ENCODE data around the gene PCSK6.

DNA sequence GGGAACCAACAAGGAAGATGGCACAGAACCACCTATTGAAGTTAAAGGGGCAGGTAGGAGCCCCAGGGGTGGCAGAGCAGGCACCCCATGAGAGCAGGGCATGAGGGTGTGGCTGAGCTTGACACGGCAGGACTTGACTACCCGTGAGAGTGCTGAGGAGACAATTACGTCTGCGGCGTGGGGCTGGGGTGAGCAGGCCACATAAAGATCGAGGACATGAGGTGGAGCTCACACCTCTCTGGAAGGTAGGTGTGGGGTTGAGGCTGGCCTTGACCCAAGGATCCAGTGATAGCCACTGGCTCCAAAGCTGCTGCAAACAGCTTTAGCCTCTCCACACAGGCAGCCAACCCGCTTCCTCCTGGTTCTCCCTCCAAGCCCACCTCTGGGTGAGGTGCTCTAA, 64.5 kb downstream of the PCSK6 start:
- TF ChIP-seq, protein P1, sequence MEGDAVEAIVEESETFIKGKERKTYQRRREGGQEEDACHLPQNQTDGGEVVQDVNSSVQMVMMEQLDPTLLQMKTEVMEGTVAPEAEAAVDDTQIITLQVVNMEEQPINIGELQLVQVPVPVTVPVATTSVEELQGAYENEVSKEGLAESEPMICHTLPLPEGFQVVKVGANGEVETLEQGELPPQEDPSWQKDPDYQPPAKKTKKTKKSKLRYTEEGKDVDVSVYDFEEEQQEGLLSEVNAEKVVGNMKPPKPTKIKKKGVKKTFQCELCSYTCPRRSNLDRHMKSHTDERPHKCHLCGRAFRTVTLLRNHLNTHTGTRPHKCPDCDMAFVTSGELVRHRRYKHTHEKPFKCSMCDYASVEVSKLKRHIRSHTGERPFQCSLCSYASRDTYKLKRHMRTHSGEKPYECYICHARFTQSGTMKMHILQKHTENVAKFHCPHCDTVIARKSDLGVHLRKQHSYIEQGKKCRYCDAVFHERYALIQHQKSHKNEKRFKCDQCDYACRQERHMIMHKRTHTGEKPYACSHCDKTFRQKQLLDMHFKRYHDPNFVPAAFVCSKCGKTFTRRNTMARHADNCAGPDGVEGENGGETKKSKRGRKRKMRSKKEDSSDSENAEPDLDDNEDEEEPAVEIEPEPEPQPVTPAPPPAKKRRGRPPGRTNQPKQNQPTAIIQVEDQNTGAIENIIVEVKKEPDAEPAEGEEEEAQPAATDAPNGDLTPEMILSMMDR (conservative IDR thresholded peaks at IDR 0.05; ENCODE audit: low read depth, low read length), result no peak
- TF ChIP-seq EZH2 (IDR thresholded peaks at IDR 0.05; ENCODE audit: low read length, unreplicated experiment), result no peak

Measured in PC-3 (cell line).